Activated T-helper 2 cell treated with anti-CD3 and anti-CD28 coated beads, Interferon-gamma antibody, Interleukin-2, Interleukin-4, amounts not matched to agents 10 μg/mL and 5 μg/mL and 100 μg/mL, durations not matched to agents 14 hours and 24 hours and 36 hours (primary cell): ENCODE results near the gene PCYT1A. TPM values are rescaled to one million over a fixed set of nuclear protein-coding genes. Genes with fewer than 3 reads are reported as not detected.
"Not testable (repeated sequence)": the region's sequence is repeated elsewhere in the genome, so short reads cannot be mapped to it uniquely, and the experiment has no call there.

Source experiments
- DNase-seq: peaks from one replicate; pipeline ENCODE4 v3.0.0; 2021; ENCODE audit warnings: low spot score
- H3K27ac Mint-ChIP-seq: one replicate; pipeline ENCODE4 v1.8.0; 2021; ENCODE audit warnings: mixed read lengths
- H3K27me3 Mint-ChIP-seq: one replicate; pipeline ENCODE4 v1.8.0; 2021; ENCODE audit warnings: low read depth, mixed read lengths
- H3K36me3 Mint-ChIP-seq: one replicate; pipeline ENCODE4 v1.8.0; 2021; ENCODE audit warnings: low read depth, mixed read lengths
- H3K4me1 Mint-ChIP-seq: one replicate; pipeline ENCODE4 v1.8.0; 2021; ENCODE audit warnings: low read depth, mixed read lengths
- H3K4me3 Mint-ChIP-seq: one replicate; pipeline ENCODE4 v1.8.0; 2021; ENCODE audit warnings: low read depth, mild to moderate bottlenecking, moderate library complexity, mixed read lengths
- H3K9me3 Mint-ChIP-seq: one replicate; pipeline ENCODE4 v1.8.0; 2021; ENCODE audit warnings: mixed read lengths
- intact Hi-C: fragments of 100-400 bp; cut with micrococcal nuclease; formaldehyde crosslinking; loops from one replicate; pipeline ENCODE4 v1.15.1; 2023
- total RNA-seq: library from RNA; stranded (reverse); gene quantifications from 2 replicates; pipeline ENCODE4 v1.2.3, GENCODE V29; 2022

PCYT1A gene
- total RNA-seq, 1 donor from 2014 or later = 53.7 TPM

- Mint-ChIP-seq H3K4me1 (peaks cover 36% of the 10 kb centered on the region), H3K9me3 (no peaks in the 10 kb centered on the region), H3K27me3 (no peaks in the 10 kb centered on the region), H3K4me3 (no peak overlapping the region), H3K27ac (peak overlapping the region; percentile 33), H3K36me3 (no peaks in the 10 kb centered on the region)
- intact Hi-C loops = loop anchor here (10.0 kb wide), 1 partner anchor 492 kb away; no protein-coding TSS in a partner anchor
- DNase-seq = no peak
These were observed 100.6 kb downstream of the PCYT1A start for GRCh38 chr3:196186651-196187573.

DNA sequence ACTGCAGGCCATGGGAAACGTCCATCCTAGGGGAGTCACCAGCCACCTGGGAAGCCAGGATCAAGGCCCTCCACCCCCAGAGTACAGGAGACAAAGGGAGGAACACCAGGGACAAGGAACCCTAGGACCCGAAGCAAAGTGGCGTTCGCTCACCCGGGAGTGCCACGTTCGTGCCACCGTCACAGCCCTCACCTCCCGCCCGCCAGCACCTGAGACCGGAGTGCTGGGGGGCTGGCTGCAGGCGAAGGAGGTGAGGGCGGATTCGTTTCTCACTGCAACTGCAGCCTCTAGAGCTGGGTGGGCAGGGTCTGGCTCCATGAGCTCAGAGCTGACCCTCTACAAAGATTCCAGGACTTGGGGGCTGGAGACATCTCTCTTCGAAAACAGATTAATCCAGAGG lies 102.6 kb downstream of the PCYT1A start:
- Mint-ChIP-seq H3K27ac (no peak overlapping the region), H3K27me3 (no peaks in the 10 kb centered on the region), H3K4me3 (no peak overlapping the region), H3K9me3 (no peaks in the 10 kb centered on the region), H3K4me1 (peaks cover 48% of the 10 kb centered on the region), H3K36me3 (no peaks in the 10 kb centered on the region)
- no peak for DNase-seq
- intact Hi-C loops = loop anchor here (10.0 kb wide), 1 partner anchor 490 kb away; no protein-coding TSS in a partner anchor

DNA sequence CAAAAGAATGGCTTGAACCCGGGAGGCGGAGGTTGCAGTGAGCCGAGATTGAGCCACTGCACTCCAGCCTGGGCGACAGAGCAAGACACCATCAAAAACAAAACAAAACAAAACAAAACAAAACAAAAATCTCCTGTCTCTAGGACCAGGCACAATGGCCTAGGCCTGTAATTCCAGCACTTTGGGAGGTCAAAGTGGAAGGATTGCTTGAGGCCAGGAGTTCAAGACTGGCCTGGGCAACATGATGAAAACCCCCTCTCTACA lies 103.4 kb downstream of the PCYT1A start:
- DNase-seq, H3K4me3 Mint-ChIP-seq, H3K9me3 Mint-ChIP-seq, H3K36me3 Mint-ChIP-seq, H3K27me3 Mint-ChIP-seq: not testable (repeated sequence)
- intact Hi-C loops = loop anchor here (10.0 kb wide), 1 partner anchor 489 kb away; no protein-coding TSS in a partner anchor
- Mint-ChIP-seq H3K27ac (peak overlapping the region; percentile 70), H3K4me1 (peaks cover 55% of the 10 kb centered on the region)

DNA sequence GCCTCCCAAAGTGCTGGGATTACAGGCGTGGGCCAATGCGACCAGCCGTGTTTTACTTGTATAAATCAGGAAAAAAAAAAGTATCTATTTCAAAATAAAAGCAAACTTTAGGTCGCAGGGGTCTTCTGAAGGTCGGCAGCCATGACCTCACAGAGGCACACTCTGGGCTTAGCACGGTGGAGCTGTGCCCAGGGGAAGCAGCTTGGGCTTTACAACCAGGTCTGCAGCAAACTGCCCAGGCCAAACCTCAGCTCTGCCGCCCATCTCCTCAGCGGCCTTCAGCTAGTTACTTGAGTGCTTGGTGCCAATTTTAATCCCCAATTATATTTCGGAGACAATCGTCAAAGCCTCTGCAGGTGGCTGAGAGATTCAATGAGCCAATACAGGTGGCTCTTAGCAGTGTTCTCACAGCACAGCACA lies 106.4 kb downstream of the PCYT1A start:
- H3K36me3 Mint-ChIP-seq = no peaks in the 10 kb centered on the region
- H3K4me1 Mint-ChIP-seq = peaks cover 52% of the 10 kb centered on the region
- H3K27ac Mint-ChIP-seq = peak overlapping the region; percentile 98
- H3K27me3 Mint-ChIP-seq = no peaks in the 10 kb centered on the region
- no peak for DNase-seq
- H3K4me3 Mint-ChIP-seq = no peak overlapping the region
- intact Hi-C loops = loop anchor here (10.0 kb wide), 1 partner anchor 486 kb away; no protein-coding TSS in a partner anchor
- no peaks in the 10 kb centered on the region for H3K9me3 Mint-ChIP-seq

DNA sequence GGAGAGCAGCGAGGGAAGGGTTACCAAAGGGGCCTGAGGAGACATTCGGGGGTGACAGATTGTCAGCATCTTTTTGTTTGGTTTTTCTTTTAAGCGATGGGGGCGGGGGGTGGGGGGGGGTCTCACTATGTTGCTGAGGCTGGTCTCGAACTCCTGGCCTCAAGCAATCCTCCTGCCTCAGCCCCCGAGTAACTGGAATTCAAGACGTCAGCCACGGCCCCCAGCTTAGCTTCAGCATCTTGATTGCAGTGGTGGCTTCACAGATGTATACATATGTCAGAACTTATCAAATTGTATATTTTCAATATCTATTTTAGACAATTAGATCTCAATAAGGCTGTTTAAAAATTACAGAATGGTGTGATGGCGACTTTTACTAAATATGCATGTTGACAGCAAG lies 107.2 kb downstream of the PCYT1A start:
- Mint-ChIP-seq H3K4me3 (peak overlapping the region; percentile 67), H3K9me3 (no peaks in the 10 kb centered on the region), H3K36me3 (no peaks in the 10 kb centered on the region), H3K27ac (peak overlapping the region; percentile 98), H3K4me1 (peaks cover 52% of the 10 kb centered on the region), H3K27me3 (no peaks in the 10 kb centered on the region)
- intact Hi-C loops = loop anchor here (10.0 kb wide), 1 partner anchor 486 kb away; no protein-coding TSS in a partner anchor
- no peak for DNase-seq

Other genes starting within 250 kb of the PCYT1A start
- gene TFRC, start 205.6 kb downstream of the PCYT1A start, total RNA-seq = 644 and 680 TPM in 2 replicates
- not detected in 2 replicates for gene ZDHHC19, start 76.3 kb downstream of the PCYT1A start, total RNA-seq
- not detected in 2 replicates for gene SLC51A, start 71.2 kb downstream of the PCYT1A start, total RNA-seq
- 10.9 and 12.3 TPM in 2 replicates for gene DYNLT2B, start 30.5 kb upstream of the PCYT1A start, total RNA-seq
- gene TM4SF19, start 50.7 kb upstream of the PCYT1A start, total RNA-seq = not detected in 2 replicates
- 64.4 and 67.8 TPM in 2 replicates for gene UBXN7, start 144.7 kb upstream of the PCYT1A start, total RNA-seq
- gene RNF168, start 216.0 kb upstream of the PCYT1A start, total RNA-seq = 36.3 and 37.2 TPM in 2 replicates
- gene SMCO1, start 227.6 kb upstream of the PCYT1A start, total RNA-seq = not detected in 2 replicates